ENCODE results near the gene BFSP2.
"Not testable (repeated sequence)": the region's sequence is repeated elsewhere in the genome, so short reads cannot be mapped to it uniquely, and the experiment has no call there.

BFSP2 gene

DNA sequence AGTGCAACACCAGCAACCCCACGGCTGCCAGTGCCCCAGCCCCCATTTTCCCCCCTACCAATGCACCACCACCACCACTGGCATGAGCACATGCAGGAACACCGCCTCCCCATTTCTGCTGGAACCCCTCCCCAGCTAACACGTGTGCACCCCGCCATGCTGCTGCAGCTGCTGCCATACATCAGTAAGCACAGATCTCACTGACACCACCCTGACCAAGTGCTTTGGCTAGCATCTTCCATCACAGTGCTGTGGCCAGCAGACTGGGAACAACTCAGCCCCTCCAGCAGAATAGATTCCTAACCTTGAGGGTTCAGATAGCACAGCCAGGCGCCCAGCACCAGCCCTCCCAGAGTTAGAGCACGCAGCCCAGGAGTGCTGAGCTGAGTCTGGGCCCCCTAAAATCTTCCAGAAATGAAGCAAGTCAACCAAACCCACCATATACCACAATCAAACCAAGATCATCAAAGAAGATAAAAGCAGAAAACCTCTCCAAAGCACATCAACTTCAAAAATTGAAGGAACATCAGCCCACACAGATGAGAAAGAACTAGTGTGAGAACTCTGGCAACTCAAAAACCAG, 92.4 kb downstream of the BFSP2 start:
- H3K4me3 ChIP-seq (ENCODE audit: low read depth, low read length) = no peak overlapping the region

GRCh38 chr3:133494469-133494868, 94.6 kb downstream of the BFSP2 start:
- no peaks in the 10 kb centered on the region for H3K27me3 ChIP-seq (ENCODE audit: control insufficient read depth, insufficient read depth, low read length)
- no peak overlapping the region for H3K4me3 ChIP-seq (ENCODE audit: low read depth, low read length)
- 0 out of 2 replicates have a peak, but pooled peaks cover 1% of the 10 kb centered on the region for H3K9me3 ChIP-seq (ENCODE audit: control insufficient read depth, insufficient read depth, low read depth, low read length)
- H3K36me3 ChIP-seq (ENCODE audit: control insufficient read depth, insufficient read depth, low read length) = no peaks in the 10 kb centered on the region
- no peak overlapping the region for H3K9ac ChIP-seq (ENCODE audit: low read length)
- peaks cover 9% of the 10 kb centered on the region; the same call in 1 of the 2 replicates for H3K4me1 ChIP-seq (ENCODE audit: control insufficient read depth, insufficient read depth, low read length)
- H3K27ac ChIP-seq (ENCODE audit: low read depth, low read length) = no peak overlapping the region

More for the DNA sequence above, 92.4 kb downstream of the BFSP2 start:
- Histone ChIP-seq H3K9me3 (ENCODE audit: control insufficient read depth, insufficient read depth, low read depth, low read length) (peaks cover 17% of the 10 kb centered on the region), H3K36me3 (ENCODE audit: control insufficient read depth, insufficient read depth, low read length) (no peaks in the 10 kb centered on the region), H3K27ac (ENCODE audit: low read depth, low read length) (no peak overlapping the region), H3K4me1 (ENCODE audit: control insufficient read depth, insufficient read depth, low read length) (peaks cover 16% of the 10 kb centered on the region; the same call in 1 of the 2 replicates), H3K27me3 (ENCODE audit: control insufficient read depth, insufficient read depth, low read length) (no peaks in the 10 kb centered on the region), H3K9ac (ENCODE audit: low read length) (no peak overlapping the region)

DNA sequence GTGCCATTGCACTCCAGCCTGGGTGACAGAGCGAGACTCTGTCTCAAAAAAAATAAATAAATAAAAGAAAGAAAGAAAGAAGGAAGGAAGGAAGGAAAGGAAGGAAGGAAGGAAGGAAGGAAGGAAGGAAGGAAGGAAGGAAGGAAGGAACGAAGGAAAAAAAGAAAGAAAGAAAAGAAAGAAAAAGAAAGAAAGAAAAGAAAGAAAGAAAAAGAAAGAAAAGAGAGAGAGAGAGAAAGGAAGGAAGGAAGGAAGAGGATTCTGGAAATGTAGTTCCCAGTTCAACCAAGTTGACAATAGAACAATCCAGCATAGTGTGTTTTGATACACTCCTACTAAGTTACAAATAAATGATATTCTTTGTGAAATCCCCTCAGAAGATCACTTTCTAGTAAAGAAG, 102.7 kb downstream of the BFSP2 start:
- not testable (repeated sequence) for H3K27ac ChIP-seq (ENCODE audit: low read depth, low read length); H3K9ac ChIP-seq (ENCODE audit: low read length)

DNA sequence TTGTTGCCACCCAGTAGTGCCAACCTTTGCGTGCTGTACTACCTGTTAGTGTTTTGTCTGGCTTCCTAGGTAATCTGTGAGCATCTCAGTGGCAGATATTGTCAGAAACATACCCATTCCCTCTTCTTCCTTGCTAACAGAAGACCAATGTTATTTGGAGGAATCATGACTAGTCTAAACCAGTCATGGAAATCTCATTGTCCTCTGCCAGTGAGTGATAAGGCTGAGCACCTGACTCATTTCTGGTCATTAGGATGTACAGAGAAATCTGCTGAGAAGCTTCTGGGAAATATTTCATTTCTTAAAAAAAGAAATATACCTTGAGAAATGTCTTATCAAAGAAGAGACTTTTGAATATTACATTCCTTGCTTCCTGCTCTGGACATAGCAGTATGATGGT, 103.6 kb downstream of the BFSP2 start:
- Histone ChIP-seq H3K9me3 (ENCODE audit: control insufficient read depth, insufficient read depth, low read depth, low read length) (no peaks in the 10 kb centered on the region), H3K27ac (ENCODE audit: low read depth, low read length) (no peak overlapping the region), H3K27me3 (ENCODE audit: control insufficient read depth, insufficient read depth, low read length) (no peaks in the 10 kb centered on the region), H3K4me1 (ENCODE audit: control insufficient read depth, insufficient read depth, low read length) (no peaks in the 10 kb centered on the region), H3K4me3 (ENCODE audit: low read depth, low read length) (no peak overlapping the region), H3K36me3 (ENCODE audit: control insufficient read depth, insufficient read depth, low read length) (no peaks in the 10 kb centered on the region), H3K9ac (ENCODE audit: low read length) (no peak overlapping the region)

More for the DNA sequence above, 102.7 kb downstream of the BFSP2 start:
- H3K9me3 ChIP-seq (ENCODE audit: control insufficient read depth, insufficient read depth, low read depth, low read length); H3K27me3 ChIP-seq (ENCODE audit: control insufficient read depth, insufficient read depth, low read length); H3K4me3 ChIP-seq (ENCODE audit: low read depth, low read length); H3K36me3 ChIP-seq (ENCODE audit: control insufficient read depth, insufficient read depth, low read length); H3K4me1 ChIP-seq (ENCODE audit: control insufficient read depth, insufficient read depth, low read length): not testable (repeated sequence)

DNA sequence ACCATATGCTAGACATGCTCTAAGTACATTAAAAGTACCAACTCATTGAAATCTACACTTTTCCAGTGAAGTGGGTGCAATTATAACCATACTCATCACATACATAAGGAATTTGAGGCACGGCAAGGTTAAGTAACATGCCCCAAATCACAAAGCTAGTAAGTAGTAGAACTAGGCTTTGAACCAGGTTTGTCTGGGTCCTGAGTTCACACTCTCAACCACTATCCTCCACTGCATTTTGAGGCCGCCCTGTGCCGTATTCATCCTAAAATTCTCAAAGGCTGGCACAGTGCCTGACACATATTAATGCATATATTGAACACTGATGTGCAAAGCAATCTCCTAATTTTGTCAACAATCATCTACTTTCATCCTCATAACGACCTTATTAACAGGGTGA, 104.9 kb downstream of the BFSP2 start:
- H3K27ac ChIP-seq (ENCODE audit: low read depth, low read length) = no peak overlapping the region
- no peaks in the 10 kb centered on the region for H3K36me3 ChIP-seq (ENCODE audit: control insufficient read depth, insufficient read depth, low read length)
- H3K4me3 ChIP-seq (ENCODE audit: low read depth, low read length) = no peak overlapping the region
- H3K27me3 ChIP-seq (ENCODE audit: control insufficient read depth, insufficient read depth, low read length) = no peaks in the 10 kb centered on the region
- H3K9ac ChIP-seq (ENCODE audit: low read length) = no peak overlapping the region
- H3K9me3 ChIP-seq (ENCODE audit: control insufficient read depth, insufficient read depth, low read depth, low read length) = no peaks in the 10 kb centered on the region
- H3K4me1 ChIP-seq (ENCODE audit: control insufficient read depth, insufficient read depth, low read length) = no peaks in the 10 kb centered on the region

GRCh38 chr3:133505813-133506212, 106.0 kb downstream of the BFSP2 start:
- H3K27ac ChIP-seq (ENCODE audit: low read depth, low read length) = no peak overlapping the region

DNA sequence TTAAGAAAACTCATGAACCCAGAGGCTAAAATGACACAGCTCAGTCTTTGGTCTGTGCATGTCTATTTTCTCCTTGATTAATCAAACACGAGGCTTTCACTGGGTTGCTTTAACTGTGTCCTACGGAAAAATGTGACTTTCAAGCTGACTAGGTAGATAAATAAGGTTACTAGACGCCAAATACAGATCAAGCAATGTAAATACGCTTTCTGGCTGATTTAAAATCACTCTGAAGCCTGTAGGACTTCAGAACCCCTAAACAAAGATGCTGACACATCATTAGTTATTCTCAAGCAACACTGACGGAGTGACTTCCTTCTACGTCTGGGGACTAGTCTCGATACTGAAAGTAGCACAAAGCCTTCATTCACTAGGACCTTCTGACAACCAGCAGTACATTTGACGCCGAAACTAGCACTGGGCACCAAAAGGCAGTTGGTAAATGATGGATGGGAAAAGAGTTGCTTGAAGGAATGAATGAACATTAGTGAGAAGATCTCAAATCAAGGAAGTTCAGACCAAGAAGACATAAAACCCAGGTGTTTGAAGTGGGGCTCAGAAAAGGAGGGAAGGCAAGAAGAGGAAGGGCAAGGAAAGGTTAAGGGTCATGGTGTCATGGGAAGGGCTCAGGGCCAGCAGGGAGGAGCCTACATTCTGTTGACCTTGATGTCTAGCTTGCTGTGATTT, 106.5 kb downstream of the BFSP2 start:
- Histone ChIP-seq H3K4me1 (ENCODE audit: control insufficient read depth, insufficient read depth, low read length) (no peaks in the 10 kb centered on the region), H3K9me3 (ENCODE audit: control insufficient read depth, insufficient read depth, low read depth, low read length) (no peaks in the 10 kb centered on the region), H3K27ac (ENCODE audit: low read depth, low read length) (no peak overlapping the region), H3K27me3 (ENCODE audit: control insufficient read depth, insufficient read depth, low read length) (no peaks in the 10 kb centered on the region), H3K9ac (ENCODE audit: low read length) (no peak overlapping the region), H3K36me3 (ENCODE audit: control insufficient read depth, insufficient read depth, low read length) (no peaks in the 10 kb centered on the region), H3K4me3 (ENCODE audit: low read depth, low read length) (no peak overlapping the region)

More at GRCh38 chr3:133505813-133506212, 106.0 kb downstream of the BFSP2 start:
- Histone ChIP-seq H3K27me3 (ENCODE audit: control insufficient read depth, insufficient read depth, low read length) (no peaks in the 10 kb centered on the region), H3K9me3 (ENCODE audit: control insufficient read depth, insufficient read depth, low read depth, low read length) (no peaks in the 10 kb centered on the region), H3K4me1 (ENCODE audit: control insufficient read depth, insufficient read depth, low read length) (no peaks in the 10 kb centered on the region), H3K36me3 (ENCODE audit: control insufficient read depth, insufficient read depth, low read length) (no peaks in the 10 kb centered on the region), H3K9ac (ENCODE audit: low read length) (no peak overlapping the region), H3K4me3 (ENCODE audit: low read depth, low read length) (no peak overlapping the region)

- H3K27me3 ChIP-seq (ENCODE audit: control insufficient read depth, insufficient read depth, low read length) = no peaks in the 10 kb centered on the region
- no peaks in the 10 kb centered on the region for H3K9me3 ChIP-seq (ENCODE audit: control insufficient read depth, insufficient read depth, low read depth, low read length)
- H3K4me3 ChIP-seq (ENCODE audit: low read depth, low read length) = no peak overlapping the region
- no peak overlapping the region for H3K9ac ChIP-seq (ENCODE audit: low read length)
- no peaks in the 10 kb centered on the region for H3K36me3 ChIP-seq (ENCODE audit: control insufficient read depth, insufficient read depth, low read length)
- H3K4me1 ChIP-seq (ENCODE audit: control insufficient read depth, insufficient read depth, low read length) = no peaks in the 10 kb centered on the region
- no peak overlapping the region for H3K27ac ChIP-seq (ENCODE audit: low read depth, low read length)
These were observed 109.6 kb downstream of the BFSP2 start for GRCh38 chr3:133509488-133509887.

DNA sequence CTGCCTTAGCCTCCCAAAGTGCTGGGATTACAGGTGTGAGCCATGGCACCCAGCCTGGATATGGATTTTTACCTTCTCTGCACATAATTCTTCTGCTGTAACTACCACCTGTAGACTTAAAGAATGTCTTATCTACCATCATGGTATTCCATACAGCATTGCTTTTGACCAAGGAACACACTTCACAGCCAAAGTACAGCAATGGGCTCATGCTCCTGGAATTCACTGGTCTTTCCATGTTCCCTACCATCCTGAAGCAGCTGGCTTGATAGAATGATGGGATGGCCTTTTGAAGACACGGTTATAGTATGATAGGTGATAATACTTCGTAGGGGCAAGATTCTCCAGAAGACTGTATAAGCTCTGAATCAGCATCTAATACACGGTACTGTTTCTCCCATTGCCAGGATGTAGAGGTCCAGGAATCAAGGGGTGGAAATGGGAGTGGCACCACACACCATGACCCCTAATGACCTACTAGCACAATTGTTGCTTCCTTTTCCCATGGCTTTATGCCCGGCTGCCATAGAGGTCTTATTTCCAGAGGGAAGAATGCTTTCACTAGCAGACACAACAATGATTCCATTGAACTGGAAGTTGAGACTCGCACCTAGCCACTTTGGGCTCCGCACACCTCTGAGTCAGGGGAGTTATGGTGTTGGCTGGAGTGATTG, 112.7 kb downstream of the BFSP2 start:
- Histone ChIP-seq H3K9me3 (ENCODE audit: control insufficient read depth, insufficient read depth, low read depth, low read length) (no peaks in the 10 kb centered on the region), H3K4me3 (ENCODE audit: low read depth, low read length) (no peak overlapping the region), H3K27me3 (ENCODE audit: control insufficient read depth, insufficient read depth, low read length) (no peaks in the 10 kb centered on the region), H3K9ac (ENCODE audit: low read length) (no peak overlapping the region), H3K36me3 (ENCODE audit: control insufficient read depth, insufficient read depth, low read length) (no peaks in the 10 kb centered on the region), H3K27ac (ENCODE audit: low read depth, low read length) (no peak overlapping the region), H3K4me1 (ENCODE audit: control insufficient read depth, insufficient read depth, low read length) (no peaks in the 10 kb centered on the region)

DNA sequence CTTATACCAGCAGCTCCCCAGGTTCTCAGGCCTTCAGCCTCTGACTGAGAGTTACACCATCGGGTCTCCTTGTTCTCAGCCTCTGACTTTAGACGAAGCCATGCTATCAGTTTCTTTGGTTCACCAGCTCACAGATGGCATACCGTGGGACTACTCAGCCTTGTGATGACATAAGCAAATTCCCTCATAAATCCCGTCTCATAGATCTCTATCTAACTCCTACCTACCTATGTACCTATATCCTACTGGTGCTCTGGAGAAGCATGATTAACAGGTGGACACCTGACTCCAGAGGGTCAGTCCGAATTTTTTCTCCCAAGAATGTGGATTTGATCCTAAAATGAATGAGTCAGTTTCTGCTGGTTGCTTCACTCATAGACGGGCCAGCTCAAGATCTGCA, 114.6 kb downstream of the BFSP2 start:
- H3K36me3 ChIP-seq (ENCODE audit: control insufficient read depth, insufficient read depth, low read length) = no peaks in the 10 kb centered on the region
- H3K4me1 ChIP-seq (ENCODE audit: control insufficient read depth, insufficient read depth, low read length) = no peaks in the 10 kb centered on the region
- H3K9me3 ChIP-seq (ENCODE audit: control insufficient read depth, insufficient read depth, low read depth, low read length) = no peaks in the 10 kb centered on the region
- no peak overlapping the region for H3K4me3 ChIP-seq (ENCODE audit: low read depth, low read length)
- no peak overlapping the region for H3K27ac ChIP-seq (ENCODE audit: low read depth, low read length)
- H3K27me3 ChIP-seq (ENCODE audit: control insufficient read depth, insufficient read depth, low read length) = no peaks in the 10 kb centered on the region
- H3K9ac ChIP-seq (ENCODE audit: low read length) = no peak overlapping the region

GRCh38 chr3:133515127-133515526, 115.3 kb downstream of the BFSP2 start:
- no peak overlapping the region for H3K4me3 ChIP-seq (ENCODE audit: low read depth, low read length)
- H3K4me1 ChIP-seq (ENCODE audit: control insufficient read depth, insufficient read depth, low read length) = no peaks in the 10 kb centered on the region
- no peaks in the 10 kb centered on the region for H3K9me3 ChIP-seq (ENCODE audit: control insufficient read depth, insufficient read depth, low read depth, low read length)
- H3K27me3 ChIP-seq (ENCODE audit: control insufficient read depth, insufficient read depth, low read length) = no peaks in the 10 kb centered on the region
- H3K9ac ChIP-seq (ENCODE audit: low read length) = no peak overlapping the region
- no peak overlapping the region for H3K27ac ChIP-seq (ENCODE audit: low read depth, low read length)
- no peaks in the 10 kb centered on the region for H3K36me3 ChIP-seq (ENCODE audit: control insufficient read depth, insufficient read depth, low read length)

Measured in HUES6 (cell line).